SIG-M5 treated with dmso at 0.1 percent for 504 hours (cell line): ENCODE measurements around the gene ST6GAL2.

Experiments
- DNase-seq: peaks from one replicate; lab custom pipeline; 2025; ENCODE audit not compliant: unreplicated experiment; lab: John Stamatoyannopoulos, UW

Gene ST6GAL2

GRCh38 chr2:106830191-106830590 is 55.8 kb downstream of the ST6GAL2 start:
- no peak for DNase-seq

DNA sequence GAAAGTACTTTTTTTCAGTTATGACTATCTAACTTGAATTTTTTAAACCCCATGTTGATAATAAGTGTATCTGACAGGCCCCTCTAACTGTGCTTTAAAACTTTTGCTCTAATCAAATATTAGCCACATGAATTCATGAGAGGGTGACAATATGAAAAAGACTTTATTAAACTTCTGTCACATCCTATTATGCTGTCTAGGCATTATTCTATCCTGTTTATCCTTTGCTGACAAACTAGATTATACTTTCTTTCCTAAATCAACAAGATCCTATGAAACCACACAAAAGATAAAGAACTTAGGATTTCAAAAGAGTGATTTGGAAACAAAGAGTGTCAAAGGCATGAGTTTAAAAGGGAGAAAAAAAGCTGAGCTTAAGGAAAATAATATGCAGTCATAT is 57.8 kb downstream of the ST6GAL2 start:
- no peak for DNase-seq

GRCh38 chr2:106827158-106827557 is 58.8 kb downstream of the ST6GAL2 start:
- DNase-seq = no peak

GRCh38 chr2:106825161-106825560 is 60.8 kb downstream of the ST6GAL2 start:
- no peak for DNase-seq

- no peak for DNase-seq
Measured at GRCh38 chr2:106816974-106817373, 69.0 kb downstream of the ST6GAL2 start.

GRCh38 chr2:106812841-106813240 is 73.1 kb downstream of the ST6GAL2 start:
- DNase-seq = no peak

- DNase-seq = no peak
Measured at GRCh38 chr2:106812383-106812782, 73.6 kb downstream of the ST6GAL2 start.

- DNase-seq = no peak
Measured at GRCh38 chr2:106805716-106806115, 80.3 kb downstream of the ST6GAL2 start.

- DNase-seq = no peak
Measured at GRCh38 chr2:106804161-106804560, 81.8 kb downstream of the ST6GAL2 start.

GRCh38 chr2:106800976-106801655 is 84.9 kb downstream of the ST6GAL2 start:
- no peak for DNase-seq

- no peak for DNase-seq
Measured at GRCh38 chr2:106800180-106800579, 85.8 kb downstream of the ST6GAL2 start.

- DNase-seq = no peak
Measured at GRCh38 chr2:106798826-106799552, 87.0 kb downstream of the ST6GAL2 start.

DNA sequence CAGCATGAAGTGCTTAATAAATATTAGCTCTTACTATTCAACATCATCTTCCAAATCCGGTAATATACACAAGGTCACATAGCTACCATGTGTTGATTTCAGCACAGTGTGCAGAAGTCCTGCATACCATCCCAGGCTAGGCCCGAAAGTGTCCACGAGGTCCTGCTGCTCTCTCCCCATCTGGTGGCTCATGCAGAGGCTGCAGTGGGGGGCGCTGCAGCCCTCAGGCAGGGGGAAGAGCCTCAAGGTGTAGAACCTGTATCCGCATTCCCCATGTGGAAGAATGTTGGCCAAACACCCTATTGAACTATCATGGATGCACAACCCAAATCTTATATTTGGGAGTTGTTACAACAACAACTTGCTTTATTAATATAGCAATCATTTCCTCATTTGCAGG is 88.5 kb downstream of the ST6GAL2 start:
- no peak for DNase-seq

- DNase-seq = no peak
Measured at GRCh38 chr2:106792671-106793070, 93.3 kb downstream of the ST6GAL2 start.

- no peak for DNase-seq
Measured at GRCh38 chr2:106789185-106789584, 96.8 kb downstream of the ST6GAL2 start.

DNA sequence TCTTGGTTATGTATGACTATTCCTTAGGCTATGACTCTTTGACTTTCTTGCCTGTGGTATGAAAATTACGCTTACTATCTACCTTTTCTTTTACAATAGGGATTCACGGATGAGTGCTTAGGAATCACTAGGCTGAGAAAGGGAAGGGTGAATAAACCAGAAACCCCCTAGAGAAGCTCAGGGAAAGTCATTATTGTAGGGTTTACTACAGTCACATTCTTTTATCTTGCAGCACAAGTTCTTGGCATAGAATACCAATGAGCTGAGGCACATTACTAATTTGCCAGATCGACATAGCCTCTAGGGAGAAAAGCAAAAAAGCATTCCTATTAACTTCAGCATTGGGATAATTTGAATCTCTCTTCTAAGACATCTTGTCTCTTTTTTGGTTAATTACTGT is 103.3 kb downstream of the ST6GAL2 start:
- DNase-seq = no peak

DNA sequence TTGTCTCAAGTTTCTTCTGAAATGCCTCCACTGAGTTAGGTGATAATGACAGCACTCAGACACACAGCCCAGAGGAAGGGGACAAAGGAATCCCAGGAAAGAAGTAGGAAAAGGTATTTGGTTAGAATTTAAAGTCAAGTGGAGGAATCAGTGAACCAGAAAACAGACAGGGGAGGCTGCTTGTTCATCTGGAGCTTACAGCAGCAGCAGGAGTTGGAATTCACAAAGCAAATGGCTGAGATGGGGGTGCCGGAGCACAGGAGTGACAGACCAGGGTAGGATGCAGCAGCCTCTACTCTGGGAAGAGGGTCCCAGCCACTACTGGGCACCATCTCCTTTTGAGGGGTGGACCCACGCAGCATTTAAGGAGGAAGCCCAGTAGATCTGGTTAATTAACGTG is 104.8 kb downstream of the ST6GAL2 start:
- no peak for DNase-seq

DNA sequence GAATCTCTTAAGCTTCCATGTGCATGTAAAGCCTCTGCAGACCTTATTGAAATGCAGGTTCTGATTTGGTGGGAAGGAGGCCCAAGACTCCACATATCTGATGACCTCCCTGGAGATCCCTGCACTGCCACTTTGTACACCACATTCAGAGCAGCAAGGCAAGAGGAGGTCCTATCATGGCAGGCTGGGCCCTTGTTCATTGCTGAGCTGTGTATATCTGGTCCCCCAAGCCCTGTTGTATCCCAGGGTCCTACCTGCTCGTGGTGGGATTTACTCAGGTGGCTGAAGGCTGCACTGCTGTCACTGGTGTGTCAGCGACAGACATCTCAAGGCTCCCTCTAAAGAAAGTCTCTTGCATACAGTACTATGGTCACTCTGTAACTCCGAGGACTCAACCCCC is 114.2 kb downstream of the ST6GAL2 start:
- no peak for DNase-seq

GRCh38 chr2:106770986-106771385 is 115.0 kb downstream of the ST6GAL2 start:
- DNase-seq = no peak

GRCh38 chr2:106764614-106765013 is 121.4 kb downstream of the ST6GAL2 start:
- DNase-seq = no peak

DNA sequence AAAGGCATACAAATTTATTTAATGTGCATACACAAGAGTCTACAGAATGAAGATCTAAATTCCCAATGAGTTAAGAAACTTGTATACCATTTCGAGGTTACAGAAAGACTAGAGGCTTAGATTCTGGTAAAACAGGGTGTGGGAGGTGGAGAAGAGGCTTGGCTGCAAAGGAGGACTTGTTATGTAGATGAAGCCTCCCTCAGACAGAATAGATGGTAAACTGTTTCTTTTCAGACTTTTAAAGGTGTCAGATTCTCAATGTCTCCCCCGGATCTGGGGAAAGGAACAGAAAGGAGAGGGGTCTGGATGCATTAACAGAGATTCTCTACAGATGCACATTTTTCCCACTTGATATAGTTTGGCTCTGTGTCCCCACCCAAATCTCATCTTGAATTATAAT is 126.0 kb downstream of the ST6GAL2 start:
- DNase-seq = no peak

DNA sequence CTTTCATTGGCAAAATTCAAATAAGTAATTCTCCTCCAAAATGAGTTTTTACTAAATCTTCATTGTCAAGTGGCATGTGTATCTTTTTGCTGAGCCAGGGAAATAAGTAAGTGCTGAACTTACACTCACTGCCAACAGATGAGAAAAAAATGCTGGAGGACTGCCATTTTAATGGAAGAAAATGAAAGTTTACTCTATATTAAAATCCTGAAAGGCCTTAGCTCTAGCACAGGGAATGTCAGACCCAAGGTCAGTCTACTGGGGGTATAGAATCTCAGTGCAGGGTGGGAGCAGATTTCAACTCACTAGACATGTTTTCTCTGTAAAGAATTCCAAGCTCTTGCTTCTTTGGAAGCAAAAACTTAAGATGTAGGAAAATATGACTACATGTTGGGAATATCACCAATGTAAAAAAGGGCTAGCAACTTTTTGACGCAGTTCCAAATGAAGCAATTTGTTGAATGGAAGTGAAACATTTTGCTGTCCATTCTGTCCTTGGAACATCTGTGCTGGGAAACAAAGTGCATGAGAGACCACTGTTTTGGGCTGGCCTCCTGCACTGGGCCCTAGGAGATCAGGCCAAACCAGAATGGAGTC is 127.0 kb downstream of the ST6GAL2 start:
- DNase-seq = no peak
